Colonic mucosa (tissue), 4 donors: ENCODE data around the gene TMED8. TPM values are rescaled to one million over a fixed set of nuclear protein-coding genes. Genes with fewer than 3 reads are reported as not detected.

Experiments
- DNase-seq: peaks from one replicate; pipeline ENCODE4 v3.0.0-alpha.2; 2020
- H3K27ac ChIP-seq: fragments of 200-600 bp; one replicate; pipeline ENCODE4 v1.8.0; 2021
- H3K27me3 ChIP-seq: fragments of 200-600 bp; one replicate; pipeline ENCODE4 v1.8.0; 2021
- H3K36me3 ChIP-seq: fragments of 200-600 bp; one replicate; pipeline ENCODE4 v1.8.0; 2021
- H3K4me1 ChIP-seq: fragments of 200-600 bp; one replicate; pipeline ENCODE4 v1.8.0; 2021; ENCODE audit warnings: mild to moderate bottlenecking
- H3K4me3 ChIP-seq: fragments of 200-600 bp; one replicate; pipeline ENCODE4 v1.8.0; 2021
- H3K9ac ChIP-seq, 2 donors: one replicate each; pipeline ENCODE4 v1.7.0; 2013; ENCODE audit warnings: control low read depth in 2 of 2, low read depth in 2 of 2, low read length in 2 of 2
- H3K9me3 ChIP-seq: fragments of 200-600 bp; one replicate; pipeline ENCODE4 v1.8.0; 2021
- intact Hi-C: fragments of 100-400 bp; cut with DNase I; formaldehyde crosslinking; loops from one replicate; pipeline ENCODE4 v1.14.1; 2022
- total RNA-seq, 2 donors: library from RNA; stranded (reverse); fragmentation: NEBNext Ultra II Directional in 1 of 2; extraction: Animal tissue kit (Norgen Biotek cat#: 25700) in 1 of 2; gene quantifications; one replicate each; pipeline ENCODE4 v1.2.1, GENCODE V29; 2021
- TF ChIP-seq, protein P1 (sequence below): fragments of 200-600 bp; IDR thresholded peaks from one replicate; pipeline ENCODE4 v1.8.0; 2022; ENCODE audit warnings: antibody characterized with exemption, mild to moderate bottlenecking
- donor health status: healthy.
- donor health status: DM: no; HTN: no; CAD: no.
- donor health status: DM: no; HTN: no; CAD: no.

The TMED8 gene
- total RNA-seq, 2 donors from 2014 or later: 8.6 to 9.4 TPM

DNA sequence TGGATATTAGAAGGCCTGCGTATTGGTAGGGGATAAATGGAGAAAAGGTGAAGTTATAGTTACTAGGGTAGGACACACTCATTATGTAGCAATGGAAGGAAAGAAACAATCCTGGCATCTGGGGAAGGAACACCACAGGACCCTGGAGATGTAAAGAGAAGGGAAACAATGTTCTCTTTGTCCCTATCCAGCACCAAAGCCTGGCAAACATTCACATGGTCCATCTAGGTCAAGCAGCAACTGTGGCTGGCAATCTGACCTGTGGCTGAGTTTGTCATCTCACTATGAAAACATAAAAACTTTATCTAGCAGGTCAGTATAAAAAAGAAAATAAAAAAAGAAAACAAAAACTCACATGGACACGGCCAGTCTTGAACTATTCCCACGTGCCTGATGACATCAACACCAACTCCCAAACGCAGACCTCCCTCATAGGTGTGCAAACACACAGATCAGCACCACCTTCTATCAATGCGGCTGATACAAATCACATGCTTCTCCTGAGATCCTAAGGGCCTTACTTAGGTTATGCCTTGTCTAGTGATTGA lies 58.8 kb downstream of the TMED8 start:
- TF ChIP-seq, protein P1, sequence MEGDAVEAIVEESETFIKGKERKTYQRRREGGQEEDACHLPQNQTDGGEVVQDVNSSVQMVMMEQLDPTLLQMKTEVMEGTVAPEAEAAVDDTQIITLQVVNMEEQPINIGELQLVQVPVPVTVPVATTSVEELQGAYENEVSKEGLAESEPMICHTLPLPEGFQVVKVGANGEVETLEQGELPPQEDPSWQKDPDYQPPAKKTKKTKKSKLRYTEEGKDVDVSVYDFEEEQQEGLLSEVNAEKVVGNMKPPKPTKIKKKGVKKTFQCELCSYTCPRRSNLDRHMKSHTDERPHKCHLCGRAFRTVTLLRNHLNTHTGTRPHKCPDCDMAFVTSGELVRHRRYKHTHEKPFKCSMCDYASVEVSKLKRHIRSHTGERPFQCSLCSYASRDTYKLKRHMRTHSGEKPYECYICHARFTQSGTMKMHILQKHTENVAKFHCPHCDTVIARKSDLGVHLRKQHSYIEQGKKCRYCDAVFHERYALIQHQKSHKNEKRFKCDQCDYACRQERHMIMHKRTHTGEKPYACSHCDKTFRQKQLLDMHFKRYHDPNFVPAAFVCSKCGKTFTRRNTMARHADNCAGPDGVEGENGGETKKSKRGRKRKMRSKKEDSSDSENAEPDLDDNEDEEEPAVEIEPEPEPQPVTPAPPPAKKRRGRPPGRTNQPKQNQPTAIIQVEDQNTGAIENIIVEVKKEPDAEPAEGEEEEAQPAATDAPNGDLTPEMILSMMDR: no peak
- Histone ChIP-seq H3K4me3 (no peak overlapping the region), H3K27ac (no peak overlapping the region), H3K4me1 (peaks cover 12% of the 10 kb centered on the region), H3K9ac (no peak overlapping the region), H3K36me3 (no peaks in the 10 kb centered on the region), H3K27me3 (no peaks in the 10 kb centered on the region), H3K9me3 (no peaks in the 10 kb centered on the region)
- intact Hi-C loops: no loop called here
- no peak for DNase-seq

DNA sequence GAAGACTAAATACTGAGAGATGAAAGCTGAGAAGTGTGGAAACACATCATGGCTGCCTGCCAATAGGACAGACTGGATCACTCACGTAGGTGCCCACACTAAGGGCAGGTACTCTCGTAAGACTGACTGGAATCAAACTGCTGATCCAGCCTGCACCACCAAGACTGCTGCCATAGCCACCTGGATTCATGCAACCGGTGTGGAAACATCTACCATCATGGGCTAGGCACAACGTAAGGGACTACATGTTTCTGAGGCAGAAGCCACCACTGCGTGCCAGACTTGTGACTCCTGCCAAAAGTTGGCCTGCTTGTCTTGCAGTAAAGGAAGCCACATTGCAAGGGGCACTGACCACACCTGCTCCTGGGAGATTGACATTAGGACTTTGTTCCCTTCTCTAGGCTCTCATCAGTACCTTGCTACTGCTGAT lies 60.0 kb downstream of the TMED8 start:
- no peak for DNase-seq
- no peaks in the 10 kb centered on the region for H3K36me3 ChIP-seq
- H3K9me3 ChIP-seq: no peaks in the 10 kb centered on the region
- H3K27me3 ChIP-seq: no peaks in the 10 kb centered on the region
- peaks cover 6% of the 10 kb centered on the region for H3K4me1 ChIP-seq
- no peak overlapping the region for H3K9ac ChIP-seq
- intact Hi-C loops: loop anchor here (2.0 kb wide), 1 partner anchor 166 kb away; no protein-coding TSS in a partner anchor
- H3K4me3 ChIP-seq: no peak overlapping the region
- no peak overlapping the region for H3K27ac ChIP-seq
- TF ChIP-seq, protein P1: no peak

DNA sequence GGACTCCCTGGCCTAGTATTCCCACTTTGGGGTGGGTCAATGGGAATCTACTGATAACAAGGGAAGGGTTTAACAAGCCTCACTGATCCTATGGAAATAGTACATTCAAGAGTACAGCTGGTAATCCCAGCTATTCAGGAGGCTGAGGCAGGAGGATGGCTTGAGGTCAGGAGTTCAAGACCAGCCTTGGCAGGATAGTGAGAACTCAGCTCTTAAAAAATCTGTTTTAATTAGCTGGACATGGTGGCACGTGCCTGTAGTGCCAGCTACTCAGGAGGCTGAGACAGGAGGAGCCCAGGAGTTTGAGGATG lies 60.7 kb downstream of the TMED8 start:
- no peak overlapping the region for H3K9ac ChIP-seq
- no peak overlapping the region for H3K27ac ChIP-seq
- no peaks in the 10 kb centered on the region for H3K9me3 ChIP-seq
- intact Hi-C loops: loop anchor here (2.0 kb wide), 1 partner anchor 165 kb away; no protein-coding TSS in a partner anchor
- no peaks in the 10 kb centered on the region for H3K27me3 ChIP-seq
- no peak for DNase-seq
- peaks cover 6% of the 10 kb centered on the region for H3K4me1 ChIP-seq
- H3K36me3 ChIP-seq: no peaks in the 10 kb centered on the region
- no peak overlapping the region for H3K4me3 ChIP-seq
- TF ChIP-seq, protein P1: no peak

DNA sequence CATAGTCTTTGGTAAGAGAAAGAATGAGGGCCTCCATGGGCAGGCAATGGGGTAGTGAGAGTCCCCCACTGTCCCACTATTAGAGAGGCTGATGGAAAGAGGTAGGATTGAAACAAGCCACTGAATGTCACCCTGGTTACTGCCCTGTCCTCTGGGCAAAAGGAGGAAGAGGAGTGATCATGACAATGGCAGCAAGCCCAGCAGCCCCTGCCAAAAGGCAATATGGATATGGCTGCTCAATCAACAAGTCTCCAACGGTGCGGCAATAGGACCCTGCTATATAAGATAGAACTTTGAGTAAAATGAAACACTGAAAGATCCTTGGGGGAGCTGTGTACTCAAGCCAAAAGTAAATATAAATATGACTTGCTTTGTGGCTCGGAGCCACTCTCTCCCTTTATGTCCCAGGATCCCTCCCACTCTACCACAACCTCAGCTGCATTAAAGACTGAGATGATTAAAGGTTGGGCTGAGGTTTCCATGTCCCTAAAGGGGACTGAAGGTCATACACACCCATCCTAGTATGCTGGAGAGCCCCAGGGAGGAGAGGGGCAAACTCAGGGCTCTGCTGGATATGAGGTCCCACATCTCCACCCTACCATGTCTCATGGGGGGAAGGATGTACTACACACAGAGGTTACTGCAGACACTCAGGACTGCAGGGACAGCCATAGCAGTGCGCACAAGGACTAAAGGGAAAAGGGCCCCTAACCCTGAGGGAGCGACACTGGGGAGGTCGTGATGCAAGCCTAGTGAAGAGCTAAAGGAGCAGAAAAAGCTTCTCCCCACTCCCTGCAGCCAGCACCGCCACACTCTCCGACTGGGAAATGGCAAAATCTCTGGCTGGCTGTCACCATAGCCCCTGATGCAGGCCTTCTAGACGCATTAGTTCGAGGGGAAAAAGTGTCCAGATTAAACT lies 62.1 kb downstream of the TMED8 start:
- H3K9me3 ChIP-seq: no peaks in the 10 kb centered on the region
- TF ChIP-seq, protein P1: no peak
- no peak overlapping the region for H3K9ac ChIP-seq
- H3K4me1 ChIP-seq: peaks cover 6% of the 10 kb centered on the region
- no peaks in the 10 kb centered on the region for H3K36me3 ChIP-seq
- no peak for DNase-seq
- no peak overlapping the region for H3K4me3 ChIP-seq
- no peak overlapping the region for H3K27ac ChIP-seq
- H3K27me3 ChIP-seq: no peaks in the 10 kb centered on the region
- intact Hi-C loops: no loop called here

DNA sequence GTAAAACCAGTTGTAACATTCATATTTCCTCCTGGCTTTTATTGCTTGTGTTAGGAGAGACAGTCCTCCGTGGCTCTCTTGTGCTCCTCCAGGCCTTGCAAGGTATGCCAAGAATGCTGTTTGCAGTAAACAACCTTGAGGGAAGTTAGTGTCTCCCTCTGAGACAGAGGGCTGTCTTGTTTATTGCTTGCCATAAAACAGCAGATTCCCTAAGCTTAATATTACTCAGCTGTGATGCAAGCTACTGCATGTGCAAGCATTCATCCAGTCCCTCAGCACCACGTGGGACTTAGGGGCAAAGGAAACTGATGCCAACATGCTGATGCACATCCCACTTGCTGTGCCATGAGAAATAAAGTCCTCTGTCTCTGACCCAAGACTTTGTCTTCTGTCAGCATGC lies 62.9 kb downstream of the TMED8 start:
- no peak overlapping the region for H3K4me3 ChIP-seq
- no peaks in the 10 kb centered on the region for H3K27me3 ChIP-seq
- no peak for DNase-seq
- no peak overlapping the region for H3K27ac ChIP-seq
- TF ChIP-seq, protein P1: no peak
- H3K9me3 ChIP-seq: no peaks in the 10 kb centered on the region
- H3K9ac ChIP-seq: no peak overlapping the region
- peaks cover 6% of the 10 kb centered on the region for H3K4me1 ChIP-seq
- intact Hi-C loops: no loop called here
- no peaks in the 10 kb centered on the region for H3K36me3 ChIP-seq
